Right atrium auricular region (tissue), 2 donors: ENCODE data around the gene TYROBP. TPM values are rescaled to one million over a fixed set of nuclear protein-coding genes. Genes with fewer than 3 reads are reported as not detected.
"Not testable (repeated sequence)": the region's sequence is repeated elsewhere in the genome, so short reads cannot be mapped to it uniquely, and the experiment has no call there.

ENCODE experiments used
- DNase-seq: peaks from one replicate; pipeline ENCODE4 v3.0.0-alpha.2; 2019; ENCODE audit warnings: low spot score
- H3K27ac ChIP-seq, 2 donors: fragments of 200-600 bp; sonication (generic); 1 replicate in 1 of 2; 2 replicates in 1 of 2; pipeline ENCODE4 v1.5.1; 2016 to 2019
- H3K27me3 ChIP-seq, 2 donors: fragments of 200-600 bp; sonication (generic); one replicate each; pipeline versions ENCODE4 v1.5.1 to v1.6.0; 2017 to 2019
- H3K36me3 ChIP-seq: fragments of 200-600 bp; sonication (generic); one replicate; pipeline ENCODE4 v1.5.1; 2016
- H3K4me1 ChIP-seq, 2 donors: fragments of 200-600 bp; sonication (generic); one replicate each; pipeline versions ENCODE4 v1.5.1 to v1.6.0; 2017 to 2019
- H3K4me3 ChIP-seq, 2 donors: fragments of 200-600 bp; sonication (generic); 1 replicate in 1 of 2; 2 replicates in 1 of 2; pipeline ENCODE4 v1.5.1; 2017 to 2019; ENCODE audit warnings: mild to moderate bottlenecking in 1 of 2, moderate library complexity in 1 of 2
- H3K9me3 ChIP-seq, 2 donors: fragments of 200-600 bp; sonication (generic); one replicate each; pipeline ENCODE4 v1.5.1; 2019
- total RNA-seq, 2 donors: library from RNA; depleted of rRNA; stranded (reverse); fragments of >200 nt; gene quantifications; one replicate each; pipeline ENCODE4 v1.1.0, GENCODE V29; 2016
- TF ChIP-seq, protein P1 (sequence below), 2 donors: fragments of 200-600 bp; sonication (generic); IDR thresholded peaks; one replicate each; pipeline ENCODE4 v1.5.1; 2019; ENCODE audit warnings: antibody characterized with exemption in 2 of 2

The TYROBP gene
- total RNA-seq, 2 donors from 2014 or later, result 26.1 to 85.4 TPM

DNA sequence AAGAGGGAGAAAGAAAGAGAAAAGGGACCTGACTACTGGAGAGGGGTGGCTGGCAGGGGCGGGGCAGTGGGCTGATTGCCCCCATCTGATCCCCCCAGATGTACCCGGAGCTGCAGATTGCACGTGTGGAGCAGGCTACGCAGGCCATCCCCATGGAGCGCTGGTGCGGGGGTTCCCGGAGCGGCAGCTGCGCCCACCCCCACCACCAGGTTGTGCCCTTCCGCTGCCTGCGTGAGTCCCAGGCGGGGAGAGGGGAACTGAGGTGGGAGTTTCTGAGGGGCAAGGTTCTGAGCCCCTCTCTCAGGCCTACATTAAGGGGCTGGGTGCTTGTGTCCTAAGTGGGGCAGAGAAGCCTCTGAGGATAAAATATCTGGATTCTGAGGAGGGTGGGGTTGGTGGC is 37.3 kb downstream of the TYROBP start:
- TF ChIP-seq, protein P1, sequence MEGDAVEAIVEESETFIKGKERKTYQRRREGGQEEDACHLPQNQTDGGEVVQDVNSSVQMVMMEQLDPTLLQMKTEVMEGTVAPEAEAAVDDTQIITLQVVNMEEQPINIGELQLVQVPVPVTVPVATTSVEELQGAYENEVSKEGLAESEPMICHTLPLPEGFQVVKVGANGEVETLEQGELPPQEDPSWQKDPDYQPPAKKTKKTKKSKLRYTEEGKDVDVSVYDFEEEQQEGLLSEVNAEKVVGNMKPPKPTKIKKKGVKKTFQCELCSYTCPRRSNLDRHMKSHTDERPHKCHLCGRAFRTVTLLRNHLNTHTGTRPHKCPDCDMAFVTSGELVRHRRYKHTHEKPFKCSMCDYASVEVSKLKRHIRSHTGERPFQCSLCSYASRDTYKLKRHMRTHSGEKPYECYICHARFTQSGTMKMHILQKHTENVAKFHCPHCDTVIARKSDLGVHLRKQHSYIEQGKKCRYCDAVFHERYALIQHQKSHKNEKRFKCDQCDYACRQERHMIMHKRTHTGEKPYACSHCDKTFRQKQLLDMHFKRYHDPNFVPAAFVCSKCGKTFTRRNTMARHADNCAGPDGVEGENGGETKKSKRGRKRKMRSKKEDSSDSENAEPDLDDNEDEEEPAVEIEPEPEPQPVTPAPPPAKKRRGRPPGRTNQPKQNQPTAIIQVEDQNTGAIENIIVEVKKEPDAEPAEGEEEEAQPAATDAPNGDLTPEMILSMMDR (IDR thresholded peaks at IDR 0.05), result no peak
- H3K4me1 ChIP-seq, result peaks cover 0 to 26% of the 10 kb centered on the region in 2 donors
- H3K36me3 ChIP-seq, result no peaks in the 10 kb centered on the region
- H3K27me3 ChIP-seq, result no peaks in the 10 kb centered on the region
- H3K27ac ChIP-seq, result no peak overlapping the region
- no peak for DNase-seq
- H3K4me3 ChIP-seq, result no peak overlapping the region
- H3K9me3 ChIP-seq, result no peaks in the 10 kb centered on the region

DNA sequence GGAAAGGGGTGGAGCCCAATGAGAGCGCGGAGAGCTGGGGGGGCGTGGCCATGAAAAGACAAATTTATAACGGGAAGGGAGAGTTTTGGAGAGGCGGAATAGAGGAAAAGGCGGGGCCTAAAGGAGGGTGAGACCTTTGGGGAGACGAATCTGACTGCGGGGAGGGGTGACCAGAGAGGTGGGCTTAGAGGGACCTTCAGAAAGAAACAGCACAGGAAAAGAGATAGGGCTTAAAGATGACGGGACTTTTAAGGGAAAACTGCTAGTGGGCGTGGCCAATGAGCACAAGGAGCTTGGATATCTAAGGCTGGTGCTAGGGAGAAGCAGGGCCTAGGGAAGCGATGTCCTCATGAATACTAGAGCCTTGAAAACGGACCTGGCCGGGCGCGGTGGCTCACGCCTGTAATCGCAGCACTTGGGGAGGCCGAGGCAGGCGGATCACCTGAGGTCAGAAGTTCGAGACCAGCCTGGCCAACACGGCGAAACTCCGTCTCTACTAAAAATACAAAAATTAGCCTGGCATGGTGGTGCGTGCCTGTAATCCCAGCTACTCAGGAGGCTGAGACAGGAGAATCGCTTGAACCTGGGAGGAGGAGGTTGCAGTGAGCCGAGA is 37.9 kb downstream of the TYROBP start:
- Histone ChIP-seq H3K4me3 (peak overlapping the region in 1 of 2 donors; percentile 64), H3K4me1 (peaks cover 0 to 26% of the 10 kb centered on the region in 2 donors)

DNA sequence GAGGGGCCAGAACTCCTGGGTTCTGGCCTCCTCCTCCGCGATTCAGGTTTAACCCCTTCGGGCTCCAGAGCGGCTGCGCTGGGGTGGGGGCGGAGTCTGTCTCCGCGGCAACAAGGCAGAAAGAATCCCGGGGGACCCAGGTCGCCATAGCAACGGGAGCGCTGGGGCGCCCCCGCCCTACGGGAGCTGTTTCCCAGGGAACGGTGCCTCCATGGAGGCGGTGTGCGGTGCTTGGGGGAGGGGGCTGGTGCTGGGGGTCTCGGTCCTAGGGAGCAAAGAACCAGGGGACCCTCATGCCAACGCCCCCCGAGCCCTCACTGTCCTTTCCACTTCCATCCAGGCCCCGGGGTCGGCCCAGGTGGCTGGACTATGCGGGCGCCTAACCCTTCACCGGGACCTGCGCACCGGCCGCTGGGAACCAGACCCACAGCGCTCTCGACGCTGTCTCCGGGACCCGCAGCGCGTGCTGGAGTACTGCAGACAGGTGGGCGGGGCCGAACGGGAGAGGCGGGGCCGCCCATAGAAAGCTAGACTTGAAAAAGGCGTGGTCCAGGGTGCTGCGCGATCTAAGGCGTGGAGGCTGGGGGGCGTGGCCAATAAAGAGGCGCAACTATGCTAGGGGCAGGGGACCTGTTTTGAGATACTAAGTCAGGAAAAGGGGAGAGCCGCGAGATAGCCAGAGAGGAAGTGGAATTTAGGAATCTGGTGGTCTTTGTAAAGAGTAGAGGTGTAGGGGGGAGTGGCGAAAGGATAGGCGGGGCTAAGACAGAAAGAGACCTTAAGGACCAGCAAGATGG is 38.6 kb downstream of the TYROBP start:
- peaks cover 0 to 26% of the 10 kb centered on the region in 2 donors for H3K4me1 ChIP-seq
- TF ChIP-seq, protein P1 (IDR thresholded peaks at IDR 0.05), result no peak
- no peak overlapping the region for H3K27ac ChIP-seq
- no peaks in the 10 kb centered on the region for H3K36me3 ChIP-seq
- H3K27me3 ChIP-seq, result no peaks in the 10 kb centered on the region
- DNase-seq, result no peak
- H3K4me3 ChIP-seq, result peak overlapping the region in 1 of 2 donors; percentile 64
- no peaks in the 10 kb centered on the region for H3K9me3 ChIP-seq

More for the DNA sequence above, 37.9 kb downstream of the TYROBP start:
- DNase-seq, H3K36me3 ChIP-seq, H3K27me3 ChIP-seq, H3K27ac ChIP-seq, H3K9me3 ChIP-seq: not testable (repeated sequence)

- TF ChIP-seq, protein P1 (IDR thresholded peaks at IDR 0.05), result no peak
- peaks cover 0 to 26% of the 10 kb centered on the region in 2 donors for H3K4me1 ChIP-seq
- H3K9me3 ChIP-seq, result no peaks in the 10 kb centered on the region
- H3K27me3 ChIP-seq, result no peaks in the 10 kb centered on the region
- DNase-seq, result no peak
- no peak overlapping the region for H3K27ac ChIP-seq
- peak overlapping the region; percentile 37 to 64 for H3K4me3 ChIP-seq
- no peaks in the 10 kb centered on the region for H3K36me3 ChIP-seq
These were observed 39.2 kb downstream of the TYROBP start for GRCh38 chr19:35868823-35869326.

GRCh38 chr19:35868172-35868822 is 39.8 kb downstream of the TYROBP start, which contains the start of gene APLP1:
TSS of gene APLP1 (plus strand) at chr19:35868574. CDS start at chr19:35868637, 63 bp downstream.
- H3K27ac ChIP-seq, result no peak within 1 kb of the TSS
- no peaks in the 10 kb centered on the region for H3K36me3 ChIP-seq
- H3K27me3 ChIP-seq, result no peaks in the 10 kb centered on the region
- TF ChIP-seq, protein P1 (IDR thresholded peaks at IDR 0.05), result no peak
- H3K4me3 ChIP-seq, result peak within 1 kb of the TSS; percentile 37 to 64
- H3K4me1 ChIP-seq, result peaks cover 0 to 26% of the 10 kb centered on the region in 2 donors
- peak; percentile 67 for DNase-seq
- H3K9me3 ChIP-seq, result no peaks in the 10 kb centered on the region

- no peaks in the 10 kb centered on the region for H3K9me3 ChIP-seq
- DNase-seq, result no peak
- H3K27ac ChIP-seq, result no peak overlapping the region
- no peaks in the 10 kb centered on the region for H3K36me3 ChIP-seq
- H3K4me3 ChIP-seq, result no peak overlapping the region
- H3K4me1 ChIP-seq, result peaks cover 0 to 2% of the 10 kb centered on the region in 2 donors
- TF ChIP-seq, protein P1 (IDR thresholded peaks at IDR 0.05), result no peak
- peaks cover 0 to 8% of the 10 kb centered on the region in 2 donors for H3K27me3 ChIP-seq
These were observed 45.1 kb downstream of the TYROBP start for GRCh38 chr19:35863018-35863417.
